Measurements from ENCODE around the gene SAC3D1. TPM values are rescaled to one million over a fixed set of nuclear protein-coding genes. Genes with fewer than 3 reads are reported as not detected.
"Not testable (repeated sequence)": the region's sequence is repeated elsewhere in the genome, so short reads cannot be mapped to it uniquely, and the experiment has no call there.

Gene SAC3D1
- total RNA-seq, 1 experiment from 2014 or later = 21.7 TPM

DNA sequence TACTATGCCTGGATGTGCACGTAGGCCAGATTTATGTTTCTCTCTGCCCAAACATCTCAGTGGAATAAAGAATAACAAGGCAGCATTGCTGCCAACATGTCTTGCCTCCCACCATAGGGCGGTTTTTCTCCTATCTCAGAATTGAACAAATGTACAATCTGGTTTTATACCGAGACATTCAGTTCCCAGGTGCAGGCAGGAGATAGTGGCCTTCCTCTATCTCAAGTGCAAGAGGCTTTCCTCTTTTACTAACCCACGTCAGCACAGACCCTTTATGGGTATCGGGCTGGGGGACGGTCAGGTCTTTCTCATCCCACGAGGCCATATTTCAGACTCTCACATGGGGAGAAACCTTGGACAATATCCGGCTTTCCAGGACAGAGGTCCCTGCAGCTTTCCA is 17.5 kb upstream of the SAC3D1 start:
- not testable (repeated sequence) for DNase-seq (ENCODE audit: low read depth)

DNA sequence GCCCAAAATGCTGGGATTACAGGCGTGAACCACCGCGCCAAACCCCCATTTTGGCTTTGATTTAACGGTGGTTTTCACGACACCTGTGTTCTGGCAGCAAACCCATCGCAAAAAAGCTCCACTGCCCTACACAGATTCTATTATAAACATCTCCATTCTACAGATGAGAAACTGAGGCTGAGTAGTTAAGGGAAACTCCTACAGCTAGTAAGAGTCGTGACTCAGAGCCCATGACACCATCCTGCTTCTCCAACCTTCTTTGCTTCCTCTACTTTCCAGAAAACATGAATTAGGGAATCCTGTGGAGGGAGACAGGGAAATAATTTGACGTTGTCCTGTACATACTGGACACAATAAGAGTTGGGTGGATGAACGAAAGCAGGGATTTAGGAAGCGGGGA is 14.2 kb upstream of the SAC3D1 start:
- no peak for DNase-seq (ENCODE audit: low read depth)

DNA sequence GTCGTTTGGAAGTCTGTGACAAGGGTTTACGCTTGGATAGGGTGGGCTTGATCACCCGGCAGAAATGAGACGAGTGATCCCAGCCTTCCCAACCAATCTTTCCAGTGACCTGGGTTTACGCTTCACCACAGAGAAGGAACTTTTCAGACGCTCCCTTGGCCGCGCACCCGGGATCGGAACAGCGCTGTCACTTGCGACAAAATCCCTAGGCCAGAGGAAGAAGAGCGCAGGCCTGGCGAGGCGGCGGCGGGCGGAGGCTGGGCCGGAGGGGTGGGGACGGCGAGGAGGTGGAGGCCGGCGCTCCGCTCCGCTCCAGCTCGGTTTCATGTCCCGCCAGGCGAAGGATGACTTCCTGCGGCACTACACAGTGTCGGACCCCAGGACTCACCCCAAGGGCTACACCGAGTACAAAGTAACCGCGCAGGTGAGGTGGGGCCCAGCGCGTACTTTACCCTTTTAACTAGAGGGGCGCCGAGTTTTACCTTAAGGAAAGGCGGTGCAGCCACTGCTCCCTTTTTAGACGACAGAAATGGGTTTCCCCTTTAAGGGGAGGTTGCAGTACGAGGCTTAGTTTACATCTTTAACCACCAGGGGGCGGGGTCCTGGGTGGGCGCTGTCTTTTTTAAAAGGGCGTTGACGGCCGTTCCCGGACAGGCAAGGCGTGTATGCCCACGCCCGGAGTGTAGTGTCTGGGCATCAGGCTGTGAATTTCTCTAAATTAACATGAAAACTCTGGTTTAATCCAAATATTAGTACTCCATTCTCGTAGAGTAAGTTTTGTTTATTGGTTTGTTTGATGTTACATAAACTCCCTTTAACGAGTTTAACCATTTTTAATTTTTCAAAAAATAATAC is 13.6 kb upstream of the SAC3D1 start, which contains the start of gene SNX15:
SNX15 (plus strand) TSS at position 227 of the 855 bp plus-strand sequence; CDS start at position 326, 99 bp downstream.
- DNase-seq (ENCODE audit: low read depth) = peak; percentile 95

DNA sequence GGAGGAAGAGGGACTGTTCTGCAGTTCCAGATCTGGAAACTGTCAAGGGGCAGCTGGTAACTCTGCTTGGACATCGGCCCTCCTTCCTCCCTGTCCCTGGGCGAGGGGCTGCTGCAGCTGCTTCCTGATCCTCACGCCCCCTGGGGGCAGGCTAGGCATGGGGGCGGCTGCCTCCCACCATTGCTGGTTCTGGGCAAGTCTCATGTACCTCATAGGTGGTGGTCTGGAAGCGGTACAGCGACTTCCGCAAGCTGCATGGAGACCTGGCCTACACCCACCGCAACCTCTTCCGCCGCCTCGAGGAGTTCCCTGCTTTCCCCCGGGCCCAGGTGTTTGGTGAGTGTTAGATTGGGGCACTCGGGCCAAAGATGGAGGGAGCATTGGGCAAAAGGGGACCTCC is 8.8 kb upstream of the SAC3D1 start:
- no peak for DNase-seq (ENCODE audit: low read depth)

DNA sequence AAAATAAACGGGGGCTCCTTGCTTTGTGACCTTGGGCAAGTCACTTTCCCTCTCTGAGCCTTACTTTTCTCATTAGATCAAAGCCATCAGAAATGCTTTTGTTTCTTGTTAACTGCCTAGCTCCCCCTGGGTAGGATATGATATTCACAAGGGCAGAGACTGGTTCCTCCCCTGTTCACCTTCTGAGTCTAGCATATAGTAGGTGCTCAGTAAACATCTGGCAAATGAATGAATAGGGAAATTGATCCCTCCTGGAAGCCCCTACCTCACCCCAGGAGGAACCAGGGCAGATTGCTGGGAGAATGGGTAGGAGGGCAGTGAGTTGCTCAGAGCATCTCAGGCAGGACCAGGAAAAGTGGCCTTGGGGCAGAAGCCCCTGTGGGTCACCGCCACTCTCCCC is 6.6 kb upstream of the SAC3D1 start:
- no peak for DNase-seq (ENCODE audit: low read depth)

DNA sequence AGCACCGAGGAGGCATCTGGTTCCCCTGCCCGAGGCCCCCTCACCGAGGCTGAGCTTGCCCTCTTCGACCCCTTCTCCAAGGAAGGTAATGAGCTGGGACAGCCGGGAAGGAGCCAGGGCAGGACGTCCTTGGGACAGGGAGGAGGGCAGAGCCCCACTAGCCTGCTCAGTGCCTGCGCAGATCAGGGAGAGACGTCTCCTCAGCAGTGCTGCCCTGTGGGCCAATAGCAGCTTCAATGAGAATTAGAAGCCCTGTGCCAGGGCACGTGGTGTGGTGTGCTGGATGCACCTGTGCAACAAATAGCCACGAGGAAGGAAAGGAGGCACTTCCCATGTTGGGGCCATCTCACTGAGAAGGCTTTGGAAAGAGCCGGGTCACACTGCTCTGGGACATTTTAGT is 5.4 kb upstream of the SAC3D1 start:
- DNase-seq (ENCODE audit: low read depth) = no peak

DNA sequence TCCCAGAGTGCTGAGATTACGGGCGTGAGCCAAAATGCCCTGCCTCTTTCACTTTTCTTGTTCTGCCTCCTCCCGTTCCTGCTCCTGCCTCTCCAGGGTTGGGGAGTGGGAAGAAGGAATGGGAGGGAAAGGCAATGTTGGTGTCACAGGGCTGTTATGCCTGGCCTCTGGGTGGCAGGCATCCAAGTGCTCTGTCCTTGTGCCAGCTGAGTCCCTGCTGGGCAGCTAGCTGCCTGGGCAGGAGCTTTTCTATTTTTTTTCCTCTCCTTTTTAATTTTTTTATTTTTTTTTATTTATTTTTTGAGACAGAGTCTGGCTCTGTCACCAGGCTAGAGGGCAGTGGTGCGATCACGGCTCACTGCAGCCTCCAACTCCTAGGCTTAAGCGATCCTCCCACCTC is 4.1 kb upstream of the SAC3D1 start:
- DNase-seq (ENCODE audit: low read depth) = no peak

DNA sequence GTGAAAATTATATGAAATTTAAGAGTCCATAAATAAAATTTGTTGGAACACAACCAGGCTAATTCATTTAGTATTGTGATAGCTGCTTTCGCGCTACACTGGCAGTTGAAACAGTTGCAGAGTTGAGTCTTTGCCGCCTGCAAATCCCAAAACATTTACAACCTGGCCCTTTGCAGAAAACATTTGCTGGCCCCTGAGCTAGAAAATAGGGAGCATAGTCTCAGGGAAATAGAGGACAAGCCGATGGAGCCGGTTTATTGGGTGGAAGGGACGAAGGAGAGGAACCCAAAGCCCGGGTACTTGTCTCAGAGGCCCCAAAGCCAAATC is 527 bp upstream of the SAC3D1 start:
- no peak for DNase-seq (ENCODE audit: low read depth)

DNA sequence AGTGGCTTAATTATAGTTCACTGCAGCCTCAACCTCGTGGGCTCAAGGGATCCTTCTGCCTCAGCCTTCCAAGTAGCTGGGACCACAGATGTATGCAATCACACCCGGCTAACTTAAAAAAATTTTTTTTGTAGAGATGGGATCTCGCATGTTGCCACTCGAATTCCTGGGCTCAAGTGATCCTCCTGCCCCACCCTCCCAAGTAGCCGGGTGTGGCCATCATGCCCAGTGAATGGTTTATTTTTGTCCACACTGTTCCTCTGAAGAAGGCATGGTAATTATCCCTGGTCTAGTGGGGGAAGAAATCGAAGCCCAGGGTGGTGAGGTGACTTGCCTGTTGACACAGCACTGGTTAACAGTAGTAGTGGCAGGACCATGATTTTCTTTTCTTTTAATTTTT is 1.9 kb downstream of the SAC3D1 start:
- no peak for DNase-seq (ENCODE audit: low read depth)

DNA sequence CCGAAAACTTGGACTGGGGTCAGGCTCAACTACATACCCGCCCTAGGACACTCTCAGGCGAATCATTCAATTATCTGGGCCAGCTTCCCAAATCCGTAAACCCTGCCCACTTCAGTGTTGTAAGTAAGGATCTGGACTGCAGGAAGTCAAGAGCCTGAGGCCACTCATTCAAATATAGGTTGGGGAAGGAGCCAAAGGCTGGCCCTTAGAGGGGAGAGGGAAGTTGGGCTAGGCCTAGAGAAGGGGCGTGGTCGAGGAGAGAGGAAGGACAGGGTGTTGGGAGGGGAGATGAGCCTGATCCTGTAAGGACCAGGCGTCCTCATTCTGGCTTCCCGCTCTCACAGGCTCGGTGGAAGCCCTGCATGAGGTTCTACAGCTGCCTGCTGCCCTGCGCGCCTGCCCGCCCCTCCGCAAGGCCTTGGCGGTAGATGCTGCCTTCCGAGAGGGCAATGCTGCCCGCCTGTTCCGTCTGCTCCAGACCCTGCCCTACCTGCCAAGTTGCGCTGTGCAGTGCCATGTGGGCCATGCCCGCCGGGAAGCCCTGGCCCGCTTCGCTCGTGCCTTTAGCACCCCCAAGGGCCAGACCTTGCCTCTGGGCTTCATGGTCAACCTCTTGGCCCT is 3.0 kb downstream of the SAC3D1 start:
- DNase-seq (ENCODE audit: low read depth) = no peak

DNA sequence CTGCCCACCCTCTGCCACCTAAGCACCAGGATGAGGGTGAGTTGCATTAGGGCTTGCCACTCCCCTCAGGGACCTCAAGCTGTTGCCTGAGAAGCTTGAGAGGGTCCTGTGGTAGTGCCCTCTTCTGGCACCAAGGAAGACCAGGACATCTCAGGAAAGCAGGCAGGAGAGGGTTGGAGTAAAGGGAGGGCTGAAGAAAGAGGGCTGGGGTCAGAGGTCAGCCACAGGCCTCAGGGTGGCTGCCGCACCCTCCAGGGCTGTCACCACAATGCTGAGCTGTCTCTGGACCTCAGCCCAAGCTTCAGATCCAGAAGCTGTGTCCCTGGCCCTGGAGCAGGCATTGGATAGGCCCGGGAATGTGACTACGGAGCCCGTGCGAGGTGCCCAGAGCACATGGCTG is 4.1 kb downstream of the SAC3D1 start:
- DNase-seq (ENCODE audit: low read depth) = no peak

DNA sequence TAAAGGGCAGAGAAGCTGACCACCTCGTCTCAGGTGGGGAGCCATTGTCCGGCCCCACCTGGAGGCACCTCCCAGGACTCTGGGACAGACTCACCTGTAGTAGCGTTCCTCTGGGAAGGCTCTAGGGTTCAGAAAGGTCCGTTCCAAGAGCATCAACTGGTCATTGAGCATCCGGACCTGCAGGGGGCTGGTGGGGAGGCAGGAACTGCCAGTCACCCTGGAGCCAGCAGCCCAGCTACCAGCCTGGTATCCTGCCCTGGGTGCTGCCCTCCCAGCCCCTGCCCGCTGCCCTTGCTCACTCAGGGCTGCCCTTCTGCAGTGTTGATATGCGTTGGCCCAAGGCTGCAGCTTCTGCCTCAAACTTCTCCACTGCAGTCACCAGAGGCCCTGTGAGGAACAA is 4.7 kb downstream of the SAC3D1 start:
- DNase-seq (ENCODE audit: low read depth) = no peak

DNA sequence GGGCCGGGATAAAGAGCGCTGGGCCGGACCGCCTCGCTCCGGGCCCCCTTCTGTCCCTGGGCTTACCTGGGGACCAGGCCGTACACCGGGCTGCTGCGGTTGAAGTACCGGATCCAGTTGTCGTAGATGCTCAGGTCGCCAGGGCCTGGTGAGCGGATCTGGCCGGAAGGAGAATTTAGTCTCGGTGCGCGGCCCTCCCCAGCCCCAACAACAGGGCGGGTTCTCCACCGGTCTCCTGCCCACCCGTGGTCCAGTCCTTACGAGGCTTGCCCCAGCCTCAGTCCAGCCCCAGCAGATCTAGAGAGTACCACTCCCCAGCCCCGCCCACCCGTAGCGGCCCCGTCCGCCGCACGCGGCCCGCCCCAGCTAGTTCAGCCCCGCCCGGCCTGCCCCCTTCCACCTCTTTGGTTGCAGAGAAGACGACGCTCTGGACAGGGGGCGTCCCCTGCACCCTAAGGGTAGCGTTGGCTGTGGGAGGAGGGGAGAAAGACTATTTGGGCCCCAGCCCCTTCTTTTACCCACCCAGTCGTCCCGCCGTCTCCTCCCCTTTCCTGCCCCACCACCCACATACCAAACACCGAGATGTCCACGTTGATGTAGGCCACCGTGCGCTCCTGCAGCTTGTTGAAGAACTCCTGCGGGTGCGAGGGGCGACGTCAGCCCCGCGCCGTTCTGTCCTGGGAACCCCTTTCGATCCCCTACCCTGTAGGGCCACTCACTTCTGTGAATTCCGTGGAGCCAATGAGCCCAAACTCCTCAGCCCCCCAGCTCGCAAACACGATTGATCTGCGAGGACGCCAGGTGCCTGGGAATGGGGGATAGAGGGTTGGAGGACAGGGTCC is 6.8 kb downstream of the SAC3D1 start:
- DNase-seq (ENCODE audit: low read depth) = no peak

DNA sequence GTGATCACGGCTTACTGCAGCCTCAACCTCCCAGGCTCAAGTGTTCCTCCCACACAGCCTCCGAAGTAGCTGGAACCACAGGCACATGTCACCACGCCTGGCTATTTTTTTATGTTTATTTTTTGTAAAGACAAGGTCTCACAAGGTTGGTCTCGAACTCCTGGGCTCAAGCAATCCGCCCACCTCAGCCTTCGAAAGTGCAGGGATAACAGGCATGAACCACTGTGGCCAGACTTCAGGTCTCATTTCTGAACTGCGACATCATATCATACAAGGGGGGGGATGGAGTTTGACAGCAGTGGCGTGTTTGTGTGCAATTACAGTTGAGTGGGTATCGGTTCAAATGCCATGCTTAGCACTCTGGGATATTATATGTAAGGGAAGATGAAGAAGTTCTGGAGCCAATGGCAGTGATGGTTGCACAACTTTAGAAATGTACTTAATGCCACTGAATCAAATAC is 10.4 kb downstream of the SAC3D1 start:
- no peak for DNase-seq (ENCODE audit: low read depth)

DNA sequence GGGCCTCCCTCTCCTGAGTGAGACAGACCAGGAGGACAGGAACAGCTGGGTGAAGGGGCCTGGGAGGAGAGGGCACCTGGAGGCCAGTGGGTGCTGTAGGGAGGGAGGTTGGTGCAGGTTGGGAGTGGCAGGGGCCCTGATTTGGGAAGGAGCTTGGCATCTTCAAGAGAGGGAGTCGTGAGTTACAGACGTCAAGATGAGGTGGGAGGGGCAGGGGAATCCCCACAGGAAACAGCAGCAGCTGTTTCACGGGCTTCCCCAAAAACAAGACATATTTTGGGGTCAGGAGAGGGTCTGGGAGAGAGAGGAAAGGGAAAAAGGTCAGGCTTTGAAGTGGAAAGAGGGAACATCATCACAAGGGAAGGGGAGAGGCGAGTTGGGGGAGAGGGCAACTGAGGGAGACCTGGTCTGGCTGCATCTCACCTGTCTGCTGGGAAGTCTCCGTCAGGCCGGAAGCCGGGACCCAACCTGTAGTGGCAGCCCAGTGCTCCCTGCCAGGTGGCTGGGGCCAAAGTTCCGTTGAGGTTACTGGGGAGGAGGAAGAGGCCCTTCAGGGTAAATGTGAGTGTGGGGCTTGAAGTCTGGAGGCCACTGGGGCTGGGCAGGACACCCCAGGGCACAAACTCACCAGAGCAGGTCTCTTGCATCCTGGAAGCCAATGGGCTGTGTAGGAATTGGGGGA is 13.0 kb downstream of the SAC3D1 start:
- DNase-seq (ENCODE audit: low read depth) = no peak

DNA sequence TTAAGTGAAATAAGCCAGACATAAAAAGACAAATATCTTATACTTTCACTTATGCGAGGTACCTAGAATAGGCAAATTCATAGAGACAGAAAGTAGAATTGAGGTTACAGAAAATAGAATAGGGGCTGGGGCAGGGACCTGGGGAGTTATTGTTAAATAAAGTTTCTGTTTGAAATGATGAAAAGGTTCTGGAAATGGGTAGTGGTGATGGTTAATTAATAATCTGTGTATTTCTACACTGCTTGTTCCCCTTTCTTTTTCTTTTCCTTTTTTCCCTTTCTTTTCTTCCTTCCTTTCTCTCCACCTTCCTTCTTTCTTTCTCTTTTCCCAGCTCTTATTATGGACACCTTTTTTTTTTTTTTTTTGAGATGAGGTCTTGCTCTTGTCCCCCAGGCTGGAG is 14.5 kb downstream of the SAC3D1 start:
- no peak for DNase-seq (ENCODE audit: low read depth)

DNA sequence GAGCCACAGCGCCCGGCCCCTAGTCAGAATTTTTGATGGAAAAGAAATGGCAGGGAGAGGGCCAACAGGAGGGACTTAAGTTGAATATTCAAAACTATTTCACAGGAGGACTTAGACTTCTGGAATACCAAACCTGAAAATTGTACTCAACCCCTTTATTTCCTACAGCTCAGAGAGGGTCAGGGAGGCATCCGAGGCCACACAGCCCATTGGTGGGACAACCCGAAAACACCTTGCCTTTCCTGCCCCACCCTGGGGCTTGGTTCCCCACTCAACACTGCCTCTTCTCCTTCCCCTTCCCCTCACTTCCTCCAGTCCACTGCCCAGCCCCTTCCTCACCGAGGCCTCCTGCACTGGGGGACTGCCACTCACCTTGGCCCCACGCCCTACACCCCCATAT is 16.0 kb downstream of the SAC3D1 start:
- DNase-seq (ENCODE audit: low read depth) = no peak

DNA sequence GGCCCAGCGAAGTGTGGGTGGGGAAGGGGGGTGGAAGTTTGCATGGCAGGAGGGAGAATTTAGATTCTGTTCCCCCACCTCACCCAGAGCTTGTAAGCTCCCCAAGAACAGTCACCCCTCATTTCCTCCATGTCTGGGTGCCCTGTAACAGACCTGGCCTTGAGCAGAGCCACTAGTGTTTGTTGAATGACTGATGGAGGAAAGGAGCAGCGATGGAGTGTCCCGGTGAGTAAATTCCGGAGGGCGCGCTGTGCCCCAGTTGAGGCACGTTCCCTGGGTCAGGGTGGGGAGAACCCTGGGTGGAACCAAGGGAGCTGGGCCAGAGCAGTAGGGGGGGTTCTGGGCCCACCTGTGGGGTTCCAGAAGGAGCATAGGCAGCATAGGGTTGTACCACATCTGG is 16.5 kb downstream of the SAC3D1 start:
- no peak for DNase-seq (ENCODE audit: low read depth)

DNA sequence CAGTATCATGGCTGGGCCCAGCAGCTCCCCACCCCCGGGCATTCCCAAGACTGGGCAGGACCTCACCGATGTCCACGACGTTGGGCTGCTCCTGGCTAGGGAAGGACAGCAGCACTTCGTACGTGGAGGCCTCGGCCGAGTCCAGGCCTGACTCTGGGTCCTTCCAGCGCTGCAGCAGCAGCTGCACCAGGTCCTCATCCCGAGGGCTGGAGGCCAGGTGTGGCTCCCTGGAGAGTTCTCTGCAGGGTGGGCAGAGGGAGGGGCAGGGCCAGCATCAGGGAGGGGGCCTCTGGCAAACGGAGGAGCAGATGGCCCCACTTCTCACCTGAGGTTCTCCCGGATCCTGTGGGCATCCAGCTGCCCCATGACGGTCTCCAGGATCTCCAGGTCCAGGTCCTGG is 17.0 kb downstream of the SAC3D1 start:
- no peak for DNase-seq (ENCODE audit: low read depth)

DNA sequence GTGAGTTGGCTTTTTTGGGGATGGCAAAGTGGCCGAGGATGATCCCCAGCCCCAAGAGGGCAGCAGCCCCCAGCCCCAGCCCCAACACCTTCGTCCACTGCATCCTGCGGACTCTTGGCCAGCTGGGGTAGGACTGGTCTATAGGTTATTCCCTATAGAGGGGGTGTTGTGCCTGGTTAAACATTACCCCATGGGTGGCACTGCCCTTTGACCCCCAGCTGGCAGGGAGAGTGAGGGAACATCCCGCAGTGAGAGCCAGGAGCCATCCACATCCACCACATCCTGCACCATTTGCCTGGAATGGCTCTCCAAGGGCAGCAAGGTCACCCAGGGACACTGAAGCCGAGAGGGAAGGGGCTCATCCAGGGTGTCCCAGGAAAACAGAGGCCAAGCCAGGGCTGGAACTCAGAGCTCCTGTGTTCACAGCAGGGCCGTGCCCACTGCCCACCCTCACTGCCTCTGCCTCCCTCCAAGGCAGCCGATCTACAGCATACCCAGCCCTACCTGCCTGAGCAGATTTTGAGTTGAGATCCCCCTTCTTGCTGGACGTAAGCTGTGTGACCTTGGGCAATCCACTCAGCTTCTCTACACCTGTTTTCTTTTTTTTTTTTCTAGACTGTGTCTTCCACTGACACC is 17.5 kb downstream of the SAC3D1 start, which contains the start of gene NAALADL1:
NAALADL1 (minus strand) TSS at position 135 of the 636 bp plus-strand sequence; CDS start at position 103, 32 bp downstream.
- DNase-seq (ENCODE audit: low read depth) = no peak

DNA sequence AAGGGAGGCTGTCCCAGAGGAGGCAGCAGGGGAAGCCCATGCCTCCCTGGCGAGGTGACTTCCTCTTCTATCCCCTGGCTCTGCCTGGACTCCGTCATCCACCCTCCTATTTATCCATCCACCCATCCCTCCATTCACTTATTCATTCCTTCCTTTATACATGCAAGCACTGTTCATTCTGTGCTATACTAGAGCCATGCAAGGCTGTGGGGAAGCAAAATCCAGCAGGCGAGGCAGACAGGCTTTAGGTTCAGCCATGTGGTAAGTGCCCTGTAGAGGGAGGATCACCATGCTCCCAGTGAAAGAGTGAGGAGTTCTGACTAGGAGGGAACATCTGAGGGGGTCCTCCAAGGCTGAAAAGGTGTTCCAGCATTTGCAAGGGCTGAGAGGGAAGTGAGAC is 18.5 kb downstream of the SAC3D1 start:
- no peak for DNase-seq (ENCODE audit: low read depth)
